Thyroid gland (tissue), 4 donors: Measurements from ENCODE around the gene EML6. TPM values are rescaled to one million over a fixed set of nuclear protein-coding genes. Genes with fewer than 3 reads are reported as not detected.

ENCODE experiments used
- DNase-seq, 2 donors: peaks; one replicate each; pipeline ENCODE4 v3.0.0-alpha.2; 2019
- H3K27ac ChIP-seq, 3 donors: fragments of 200-600 bp; sonication (generic); 1 replicate in 2 of 3; 2 replicates in 1 of 3; pipeline ENCODE4 v1.5.1; 2016 to 2019; ENCODE audit warnings: mild to moderate bottlenecking in 1 of 3, moderate library complexity in 1 of 3
- H3K27me3 ChIP-seq: fragments of 200-600 bp; sonication (generic); one replicate; pipeline ENCODE4 v1.5.1; 2019
- H3K36me3 ChIP-seq, 2 donors: fragments of 200-600 bp; sonication (generic); one replicate each; pipeline ENCODE4 v1.5.1; 2016 to 2019
- H3K4me1 ChIP-seq, 2 donors: fragments of 200-600 bp; sonication (generic); one replicate each; pipeline ENCODE4 v1.5.1; 2017 to 2019
- H3K4me3 ChIP-seq, 3 donors: fragments of 200-600 bp; sonication (generic); replicated peaks in 1 of 3; 1 replicate in 2 of 3; 2 replicates in 1 of 3; pipeline ENCODE4 v1.5.1; 2016; ENCODE audit warnings: mild to moderate bottlenecking in 1 of 3
- H3K9me3 ChIP-seq: fragments of 200-600 bp; sonication (generic); one replicate; pipeline ENCODE4 v1.5.1; 2017
- POLR2A ChIP-seq, 2 donors: fragments of 450-650 bp; IDR thresholded peaks; one replicate each; pipeline ENCODE4 v1.6.1; 2017; ENCODE audit warnings: antibody characterized with exemption in 2 of 2, mild to moderate bottlenecking in 2 of 2, moderate library complexity in 1 of 2
- WGBS, 2 donors: methylation state at CpG; one replicate each; pipeline ENCODE4 v1.1.5; 2017; 5-methylcytosine and 5-hydroxymethylcytosine counted together
- intact Hi-C: fragments of 100-400 bp; cut with DNase I; formaldehyde crosslinking; loops from one replicate; pipeline ENCODE4 v1.15.1; 2023
- total RNA-seq, 4 donors: library from RNA; depleted of rRNA; stranded (reverse); fragments of >200 nt; gene quantifications; one replicate each; pipeline ENCODE4 v1.2.3, GENCODE V29; 2016
- TF ChIP-seq, protein P1 (sequence below), 6 experiments: fragments of 200-600 bp in 3 of 6; fragments of 450-650 bp in 3 of 6; sonication (generic) in 3 of 6; IDR thresholded peaks; one replicate each; pipeline ENCODE4 v1.5.1; 2016 to 2019; ENCODE audit warnings: antibody characterized with exemption in 6 of 6, mild to moderate bottlenecking in 2 of 6, inconsistent platforms in 1 of 6, moderate library complexity in 1 of 6

Gene EML6
- total RNA-seq, 4 donors from 2014 or later = 5.6 to 24.8 (median 20.3) TPM

GRCh38 chr2:54958717-54959371 lies 235.4 kb downstream of the EML6 start:
- Histone ChIP-seq H3K27ac (no peak overlapping the region), H3K4me3 (no peak overlapping the region), H3K27me3 (no peaks in the 10 kb centered on the region), H3K36me3 (no peaks in the 10 kb centered on the region), H3K9me3 (no peaks in the 10 kb centered on the region), H3K4me1 (peaks cover 17 to 19% of the 10 kb centered on the region in 2 donors)
- WGBS, 2 donors = 90 to 96% methylated on average over 14 of the region's 14 CpGs
- no peak for TF ChIP-seq POLR2A (IDR thresholded peaks at IDR 0.05)
- TF ChIP-seq, protein P1, sequence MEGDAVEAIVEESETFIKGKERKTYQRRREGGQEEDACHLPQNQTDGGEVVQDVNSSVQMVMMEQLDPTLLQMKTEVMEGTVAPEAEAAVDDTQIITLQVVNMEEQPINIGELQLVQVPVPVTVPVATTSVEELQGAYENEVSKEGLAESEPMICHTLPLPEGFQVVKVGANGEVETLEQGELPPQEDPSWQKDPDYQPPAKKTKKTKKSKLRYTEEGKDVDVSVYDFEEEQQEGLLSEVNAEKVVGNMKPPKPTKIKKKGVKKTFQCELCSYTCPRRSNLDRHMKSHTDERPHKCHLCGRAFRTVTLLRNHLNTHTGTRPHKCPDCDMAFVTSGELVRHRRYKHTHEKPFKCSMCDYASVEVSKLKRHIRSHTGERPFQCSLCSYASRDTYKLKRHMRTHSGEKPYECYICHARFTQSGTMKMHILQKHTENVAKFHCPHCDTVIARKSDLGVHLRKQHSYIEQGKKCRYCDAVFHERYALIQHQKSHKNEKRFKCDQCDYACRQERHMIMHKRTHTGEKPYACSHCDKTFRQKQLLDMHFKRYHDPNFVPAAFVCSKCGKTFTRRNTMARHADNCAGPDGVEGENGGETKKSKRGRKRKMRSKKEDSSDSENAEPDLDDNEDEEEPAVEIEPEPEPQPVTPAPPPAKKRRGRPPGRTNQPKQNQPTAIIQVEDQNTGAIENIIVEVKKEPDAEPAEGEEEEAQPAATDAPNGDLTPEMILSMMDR (IDR thresholded peaks at IDR 0.05) = no peak
- intact Hi-C loops = no loop called here
- no peak for DNase-seq

- DNase-seq = peak; percentile 33 to 51
Observed at GRCh38 chr2:54960164-54960563, 236.7 kb downstream of the EML6 start.

GRCh38 chr2:54962511-54962910 lies 239.0 kb downstream of the EML6 start:
- Histone ChIP-seq H3K36me3 (no peaks in the 10 kb centered on the region), H3K4me3 (no peak overlapping the region), H3K9me3 (no peaks in the 10 kb centered on the region), H3K4me1 (no peaks in the 10 kb centered on the region), H3K27ac (no peak overlapping the region), H3K27me3 (no peaks in the 10 kb centered on the region)
- 94% methylated on average over 13 of the region's 13 CpGs for WGBS, 2 donors
- intact Hi-C loops = no loop called here
- no peak for TF ChIP-seq POLR2A (IDR thresholded peaks at IDR 0.05)
- TF ChIP-seq, protein P1 (IDR thresholded peaks at IDR 0.05) = no peak
- no peak for DNase-seq

More at GRCh38 chr2:54960164-54960563, 236.7 kb downstream of the EML6 start:
- Histone ChIP-seq H3K36me3 (no peaks in the 10 kb centered on the region), H3K4me1 (peaks cover 16 to 17% of the 10 kb centered on the region in 2 donors), H3K9me3 (no peaks in the 10 kb centered on the region), H3K27me3 (no peaks in the 10 kb centered on the region), H3K27ac (no peak overlapping the region), H3K4me3 (no peak overlapping the region)
- TF ChIP-seq POLR2A (IDR thresholded peaks at IDR 0.05) = no peak
- TF ChIP-seq, protein P1 (IDR thresholded peaks at IDR 0.05) = no peak
- intact Hi-C loops = no loop called here
- 71 to 73% methylated on average over 7 of the region's 7 CpGs for WGBS, 2 donors

- Histone ChIP-seq H3K27ac (no peak overlapping the region), H3K36me3 (no peaks in the 10 kb centered on the region), H3K4me3 (no peak overlapping the region), H3K27me3 (no peaks in the 10 kb centered on the region), H3K4me1 (no peaks in the 10 kb centered on the region), H3K9me3 (no peaks in the 10 kb centered on the region)
- 76 to 87% methylated on average over 3 of the region's 3 CpGs for WGBS, 2 donors
- intact Hi-C loops = no loop called here
- TF ChIP-seq, protein P1 (IDR thresholded peaks at IDR 0.05) = no peak
- no peak for TF ChIP-seq POLR2A (IDR thresholded peaks at IDR 0.05)
- DNase-seq = no peak
Observed at GRCh38 chr2:54962935-54963440, 239.5 kb downstream of the EML6 start.

DNA sequence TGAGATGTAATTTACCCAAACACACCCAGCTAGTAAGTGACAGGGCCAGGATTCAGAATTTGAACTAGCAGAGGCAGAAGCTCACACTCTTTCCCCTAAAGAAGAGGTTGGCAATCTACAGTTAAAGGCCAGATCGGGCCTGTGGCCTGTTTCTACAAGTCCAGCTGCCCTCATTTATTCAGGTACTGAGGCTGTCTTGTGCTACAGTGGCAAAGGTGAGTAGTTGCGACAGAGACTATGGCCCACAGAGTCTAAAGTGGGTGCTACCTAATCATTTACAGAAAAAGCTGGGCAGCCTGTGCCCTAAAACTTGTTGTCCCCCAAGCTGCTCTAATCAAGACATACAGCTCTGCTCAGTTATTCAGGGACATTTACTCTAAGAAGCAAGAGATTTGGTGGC lies 240.0 kb downstream of the EML6 start:
- WGBS, 2 donors = 93% methylated on average over 2 of the region's 2 CpGs
- no peaks in the 10 kb centered on the region for H3K27me3 ChIP-seq
- H3K9me3 ChIP-seq = no peaks in the 10 kb centered on the region
- H3K4me1 ChIP-seq = no peaks in the 10 kb centered on the region
- no peak overlapping the region for H3K27ac ChIP-seq
- intact Hi-C loops = no loop called here
- no peak overlapping the region for H3K4me3 ChIP-seq
- TF ChIP-seq, protein P1 (IDR thresholded peaks at IDR 0.05) = no peak
- no peak for TF ChIP-seq POLR2A (IDR thresholded peaks at IDR 0.05)
- no peaks in the 10 kb centered on the region for H3K36me3 ChIP-seq
- no peak for DNase-seq
